GM12878 (cell line): ENCODE results near the gene TCF12. TPM values are rescaled to one million over a fixed set of nuclear protein-coding genes. Genes with fewer than 3 reads are reported as not detected.

ENCODE experiments used
- BACH1 ChIP-seq: fragments of 450-650 bp; IDR thresholded peaks from 2 replicates; pipeline ENCODE4 v1.6.1; 2017; ENCODE audit warnings: mild to moderate bottlenecking, borderline replicate concordance
- BRCA1 ChIP-seq: IDR thresholded peaks from 2 replicates; pipeline ENCODE4 v1.6.1; 2011; ENCODE audit warnings: low read depth, low read length, improper control_type of control experiment
- CBFB ChIP-seq: IDR thresholded peaks from 2 replicates; pipeline ENCODE4 v1.6.1; 2016; ENCODE audit warnings: antibody characterized with exemption, low read depth
- CEBPB ChIP-seq, 2 experiments: fragments of 150-350 bp in 1 of 2; IDR thresholded peaks; 2 replicates each; pipeline ENCODE4 v1.6.1; 2012 to 2014; ENCODE audit warnings: low read depth in 2 of 2, low read length in 2 of 2, borderline replicate concordance in 1 of 2, inconsistent platforms in 1 of 2
- GATAD2B ChIP-seq: fragments of 450-650 bp; conservative IDR thresholded peaks from 2 replicates; pipeline ENCODE4 v1.6.1; 2017; ENCODE audit warnings: low read depth, mild to moderate bottlenecking, moderate library complexity
- KAT2A ChIP-seq: conservative IDR thresholded peaks from 2 replicates; pipeline ENCODE4 v1.6.1; 2011; ENCODE audit warnings: low read depth, low read length; ENCODE audit not compliant: control insufficient read depth
- MTA2 ChIP-seq: fragments of 450-650 bp; IDR thresholded peaks from 2 replicates; pipeline ENCODE4 v1.6.1; 2016; ENCODE audit warnings: low read depth, mild to moderate bottlenecking, moderate library complexity
- MYC ChIP-seq: IDR thresholded peaks from 2 replicates; pipeline ENCODE4 v1.6.1; 2011; ENCODE audit warnings: mild to moderate bottlenecking, low read length, moderate library complexity, inconsistent platforms; ENCODE audit not compliant: insufficient read depth, insufficient replicate concordance, insufficient read length, severe bottlenecking
- POLR2A ChIP-seq: IDR thresholded peaks from 2 replicates; pipeline ENCODE4 v1.6.1; 2011; ENCODE audit warnings: low read depth, mild to moderate bottlenecking, low read length
- POLR2AphosphoS2 ChIP-seq: IDR thresholded peaks from 2 replicates; pipeline ENCODE4 v1.6.1; 2011; ENCODE audit warnings: low read depth, mild to moderate bottlenecking, low read length, improper control_type of control experiment, moderate library complexity
- SMAD5 ChIP-seq: IDR thresholded peaks from 2 replicates; pipeline ENCODE4 v1.6.1; 2016; ENCODE audit warnings: antibody characterized with exemption, low read depth
- STAT3 ChIP-seq: IDR thresholded peaks from 2 replicates; pipeline ENCODE4 v1.6.1; 2011; ENCODE audit warnings: low read depth, low read length, improper control_type of control experiment
- ZNF24 ChIP-seq: fragments of 450-650 bp; IDR thresholded peaks from 2 replicates; pipeline ENCODE4 v1.6.1; 2017; ENCODE audit warnings: antibody characterized with exemption, mild to moderate bottlenecking
- ZZZ3 ChIP-seq: IDR thresholded peaks from 2 replicates; pipeline ENCODE4 v1.6.1; 2011; ENCODE audit warnings: low read depth; ENCODE audit not compliant: control insufficient read depth, insufficient read length
- polyA plus RNA-seq, 11 experiments: library from polyadenylated mRNA; depleted of rRNA in 4 of 11; unstranded in 6 of 11; stranded (reverse) in 5 of 11; fragments of >200 nt; fragmentation: Nextera tagmentation in 4 of 11; fragmentation: Illumina TruSeq in 1 of 11; extraction: Ambion mirVana in 4 of 11; extraction: Trizol in 1 of 11; gene quantifications; 1 replicate in 1 of 11; 2 replicates in 10 of 11; pipeline versions ENCODE4 v1.2.1 to v1.2.3, GENCODE V29; 2011 to 2016; ENCODE audit warnings: inconsistent platforms in 2 of 11, missing spikeins in 2 of 11, low read depth in 1 of 11
- total RNA-seq, 4 experiments: library from RNA; depleted of rRNA in 3 of 4; stranded (reverse); fragments of >200 nt in 3 of 4; fragmentation: Illumina TruSeq in 1 of 4; extraction: Trizol in 1 of 4; gene quantifications; 2 replicates each; pipeline versions ENCODE4 v1.2.1 to v1.2.3, GENCODE V29; 2013 to 2021
- TF ChIP-seq, protein P1 (sequence below): fragments of 450-650 bp; formaldehyde crosslinking; IDR thresholded peaks from 2 replicates; pipeline ENCODE4 v1.4.0; 2020; ENCODE audit warnings: mild to moderate bottlenecking, moderate library complexity
- TF ChIP-seq, protein P2 (sequence below): fragments of 450-650 bp; IDR thresholded peaks from 2 replicates; pipeline ENCODE4 v1.6.1; 2017; ENCODE audit warnings: mild to moderate bottlenecking
- TF ChIP-seq, protein P3 (sequence below): fragments of 450-650 bp; IDR thresholded peaks from 2 replicates; pipeline ENCODE4 v1.6.1; 2016; ENCODE audit warnings: mild to moderate bottlenecking, moderate library complexity, borderline replicate concordance
- TF ChIP-seq, protein P4 (sequence below): IDR thresholded peaks from 2 replicates; pipeline ENCODE4 v1.6.1; 2011; ENCODE audit warnings: mild to moderate bottlenecking, low read depth, low read length, moderate library complexity; ENCODE audit not compliant: insufficient replicate concordance

The TCF12 gene
- total and polyA plus RNA-seq, 10 of the 15 experiments (the other 5 are each of a cell fraction or from before 2014, with no cell fraction given) = 8.2 to 70.9 (median 49.5) TPM

DNA sequence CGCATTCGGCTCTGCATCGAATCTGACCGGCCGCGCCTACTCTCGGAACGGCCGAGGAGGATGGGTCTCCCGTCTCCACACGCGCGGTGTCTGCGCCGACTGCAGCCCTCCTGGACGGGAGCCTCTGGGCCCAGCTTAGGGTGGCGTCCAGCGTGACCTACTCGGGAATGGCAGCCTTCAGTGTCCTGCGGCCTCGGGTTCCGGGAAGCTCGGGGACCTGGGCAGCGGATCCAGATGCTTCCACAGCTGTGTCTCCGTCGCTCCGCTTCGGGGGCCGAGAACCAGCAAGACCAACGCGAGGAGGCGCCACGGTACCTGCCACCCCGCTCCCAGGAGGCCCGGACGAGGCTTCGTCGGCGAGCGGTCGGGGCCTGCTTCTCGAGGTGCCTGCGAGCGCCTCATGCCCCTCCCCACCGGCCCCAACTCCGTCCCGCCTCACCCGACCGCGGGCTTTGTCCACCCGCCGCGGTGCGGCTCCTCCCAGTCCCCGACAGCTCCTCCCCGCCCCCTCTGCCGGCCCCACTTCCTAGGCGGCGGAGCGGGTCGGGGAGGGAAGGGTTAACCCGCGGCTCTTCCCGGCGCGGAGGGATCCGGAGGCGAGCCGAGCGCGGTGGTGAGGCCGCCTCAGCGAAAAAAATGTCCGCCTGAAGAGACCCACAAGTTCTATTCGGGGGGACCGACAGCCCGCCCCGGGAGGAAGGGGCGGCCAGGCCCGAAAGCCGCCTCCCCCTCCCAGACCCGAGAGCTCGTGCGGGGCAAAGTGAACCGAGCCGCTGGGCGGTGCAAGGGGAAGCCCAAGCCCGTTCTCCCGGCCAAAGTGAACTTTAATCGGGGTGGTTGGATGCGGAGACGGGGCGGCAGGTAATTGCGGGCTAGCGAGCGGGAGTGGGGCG is at the start of gene TCF12 (continued):
- TF ChIP-seq ZZZ3 = no peak
- no peak for TF ChIP-seq CEBPB (IDR thresholded peaks at IDR 0.05; ENCODE audit: borderline replicate concordance in 1 of 2, low read depth in 2 of 2, low read length in 2 of 2)
- no peak for TF ChIP-seq BACH1
- no peak for TF ChIP-seq STAT3
- TF ChIP-seq POLR2A = peak; percentile 89
- TF ChIP-seq KAT2A = no peak
- no peak for TF ChIP-seq MYC
- TF ChIP-seq ZNF24 = no peak
- peak; percentile 92 for TF ChIP-seq GATAD2B
- TF ChIP-seq, protein P1, sequence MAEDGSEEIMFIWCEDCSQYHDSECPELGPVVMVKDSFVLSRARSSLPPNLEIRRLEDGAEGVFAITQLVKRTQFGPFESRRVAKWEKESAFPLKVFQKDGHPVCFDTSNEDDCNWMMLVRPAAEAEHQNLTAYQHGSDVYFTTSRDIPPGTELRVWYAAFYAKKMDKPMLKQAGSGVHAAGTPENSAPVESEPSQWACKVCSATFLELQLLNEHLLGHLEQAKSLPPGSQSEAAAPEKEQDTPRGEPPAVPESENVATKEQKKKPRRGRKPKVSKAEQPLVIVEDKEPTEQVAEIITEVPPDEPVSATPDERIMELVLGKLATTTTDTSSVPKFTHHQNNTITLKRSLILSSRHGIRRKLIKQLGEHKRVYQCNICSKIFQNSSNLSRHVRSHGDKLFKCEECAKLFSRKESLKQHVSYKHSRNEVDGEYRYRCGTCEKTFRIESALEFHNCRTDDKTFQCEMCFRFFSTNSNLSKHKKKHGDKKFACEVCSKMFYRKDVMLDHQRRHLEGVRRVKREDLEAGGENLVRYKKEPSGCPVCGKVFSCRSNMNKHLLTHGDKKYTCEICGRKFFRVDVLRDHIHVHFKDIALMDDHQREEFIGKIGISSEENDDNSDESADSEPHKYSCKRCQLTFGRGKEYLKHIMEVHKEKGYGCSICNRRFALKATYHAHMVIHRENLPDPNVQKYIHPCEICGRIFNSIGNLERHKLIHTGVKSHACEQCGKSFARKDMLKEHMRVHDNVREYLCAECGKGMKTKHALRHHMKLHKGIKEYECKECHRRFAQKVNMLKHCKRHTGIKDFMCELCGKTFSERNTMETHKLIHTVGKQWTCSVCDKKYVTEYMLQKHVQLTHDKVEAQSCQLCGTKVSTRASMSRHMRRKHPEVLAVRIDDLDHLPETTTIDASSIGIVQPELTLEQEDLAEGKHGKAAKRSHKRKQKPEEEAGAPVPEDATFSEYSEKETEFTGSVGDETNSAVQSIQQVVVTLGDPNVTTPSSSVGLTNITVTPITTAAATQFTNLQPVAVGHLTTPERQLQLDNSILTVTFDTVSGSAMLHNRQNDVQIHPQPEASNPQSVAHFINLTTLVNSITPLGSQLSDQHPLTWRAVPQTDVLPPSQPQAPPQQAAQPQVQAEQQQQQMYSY (CRISPR knock-in tag) = no peak
- no peak; the same call in 1 of the 2 replicates for TF ChIP-seq CBFB
- TF ChIP-seq, protein P2, sequence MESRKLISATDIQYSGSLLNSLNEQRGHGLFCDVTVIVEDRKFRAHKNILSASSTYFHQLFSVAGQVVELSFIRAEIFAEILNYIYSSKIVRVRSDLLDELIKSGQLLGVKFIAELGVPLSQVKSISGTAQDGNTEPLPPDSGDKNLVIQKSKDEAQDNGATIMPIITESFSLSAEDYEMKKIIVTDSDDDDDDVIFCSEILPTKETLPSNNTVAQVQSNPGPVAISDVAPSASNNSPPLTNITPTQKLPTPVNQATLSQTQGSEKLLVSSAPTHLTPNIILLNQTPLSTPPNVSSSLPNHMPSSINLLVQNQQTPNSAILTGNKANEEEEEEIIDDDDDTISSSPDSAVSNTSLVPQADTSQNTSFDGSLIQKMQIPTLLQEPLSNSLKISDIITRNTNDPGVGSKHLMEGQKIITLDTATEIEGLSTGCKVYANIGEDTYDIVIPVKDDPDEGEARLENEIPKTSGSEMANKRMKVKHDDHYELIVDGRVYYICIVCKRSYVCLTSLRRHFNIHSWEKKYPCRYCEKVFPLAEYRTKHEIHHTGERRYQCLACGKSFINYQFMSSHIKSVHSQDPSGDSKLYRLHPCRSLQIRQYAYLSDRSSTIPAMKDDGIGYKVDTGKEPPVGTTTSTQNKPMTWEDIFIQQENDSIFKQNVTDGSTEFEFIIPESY = no peak
- no peak for TF ChIP-seq SMAD5
- no peak for TF ChIP-seq BRCA1
- TF ChIP-seq, protein P3, sequence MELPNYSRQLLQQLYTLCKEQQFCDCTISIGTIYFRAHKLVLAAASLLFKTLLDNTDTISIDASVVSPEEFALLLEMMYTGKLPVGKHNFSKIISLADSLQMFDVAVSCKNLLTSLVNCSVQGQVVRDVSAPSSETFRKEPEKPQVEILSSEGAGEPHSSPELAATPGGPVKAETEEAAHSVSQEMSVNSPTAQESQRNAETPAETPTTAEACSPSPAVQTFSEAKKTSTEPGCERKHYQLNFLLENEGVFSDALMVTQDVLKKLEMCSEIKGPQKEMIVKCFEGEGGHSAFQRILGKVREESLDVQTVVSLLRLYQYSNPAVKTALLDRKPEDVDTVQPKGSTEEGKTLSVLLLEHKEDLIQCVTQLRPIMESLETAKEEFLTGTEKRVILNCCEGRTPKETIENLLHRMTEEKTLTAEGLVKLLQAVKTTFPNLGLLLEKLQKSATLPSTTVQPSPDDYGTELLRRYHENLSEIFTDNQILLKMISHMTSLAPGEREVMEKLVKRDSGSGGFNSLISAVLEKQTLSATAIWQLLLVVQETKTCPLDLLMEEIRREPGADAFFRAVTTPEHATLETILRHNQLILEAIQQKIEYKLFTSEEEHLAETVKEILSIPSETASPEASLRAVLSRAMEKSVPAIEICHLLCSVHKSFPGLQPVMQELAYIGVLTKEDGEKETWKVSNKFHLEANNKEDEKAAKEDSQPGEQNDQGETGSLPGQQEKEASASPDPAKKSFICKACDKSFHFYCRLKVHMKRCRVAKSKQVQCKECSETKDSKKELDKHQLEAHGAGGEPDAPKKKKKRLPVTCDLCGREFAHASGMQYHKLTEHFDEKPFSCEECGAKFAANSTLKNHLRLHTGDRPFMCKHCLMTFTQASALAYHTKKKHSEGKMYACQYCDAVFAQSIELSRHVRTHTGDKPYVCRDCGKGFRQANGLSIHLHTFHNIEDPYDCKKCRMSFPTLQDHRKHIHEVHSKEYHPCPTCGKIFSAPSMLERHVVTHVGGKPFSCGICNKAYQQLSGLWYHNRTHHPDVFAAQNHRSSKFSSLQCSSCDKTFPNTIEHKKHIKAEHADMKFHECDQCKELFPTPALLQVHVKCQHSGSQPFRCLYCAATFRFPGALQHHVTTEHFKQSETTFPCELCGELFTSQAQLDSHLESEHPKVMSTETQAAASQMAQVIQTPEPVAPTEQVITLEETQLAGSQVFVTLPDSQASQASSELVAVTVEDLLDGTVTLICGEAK = 0 out of 2 replicates have a peak, but pooled peaks have one; percentile 29
- peak; percentile 63; the same call in 1 of the 2 replicates for TF ChIP-seq MTA2
- no peak for TF ChIP-seq POLR2AphosphoS2
- TF ChIP-seq, protein P4, sequence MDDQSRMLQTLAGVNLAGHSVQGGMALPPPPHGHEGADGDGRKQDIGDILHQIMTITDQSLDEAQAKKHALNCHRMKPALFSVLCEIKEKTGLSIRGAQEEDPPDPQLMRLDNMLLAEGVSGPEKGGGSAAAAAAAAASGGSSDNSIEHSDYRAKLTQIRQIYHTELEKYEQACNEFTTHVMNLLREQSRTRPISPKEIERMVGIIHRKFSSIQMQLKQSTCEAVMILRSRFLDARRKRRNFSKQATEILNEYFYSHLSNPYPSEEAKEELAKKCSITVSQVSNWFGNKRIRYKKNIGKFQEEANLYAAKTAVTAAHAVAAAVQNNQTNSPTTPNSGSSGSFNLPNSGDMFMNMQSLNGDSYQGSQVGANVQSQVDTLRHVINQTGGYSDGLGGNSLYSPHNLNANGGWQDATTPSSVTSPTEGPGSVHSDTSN = peak; percentile 81
